T-helper 22 cell (primary cell): ENCODE measurements around the gene TBCE.
"Not testable (repeated sequence)": the region's sequence is repeated elsewhere in the genome, so short reads cannot be mapped to it uniquely, and the experiment has no call there.

Experiments
- DNase-seq: peaks from one replicate; pipeline ENCODE4 v3.0.0-alpha.2; 2020; ENCODE audit warnings: low read depth

The TBCE gene

DNA sequence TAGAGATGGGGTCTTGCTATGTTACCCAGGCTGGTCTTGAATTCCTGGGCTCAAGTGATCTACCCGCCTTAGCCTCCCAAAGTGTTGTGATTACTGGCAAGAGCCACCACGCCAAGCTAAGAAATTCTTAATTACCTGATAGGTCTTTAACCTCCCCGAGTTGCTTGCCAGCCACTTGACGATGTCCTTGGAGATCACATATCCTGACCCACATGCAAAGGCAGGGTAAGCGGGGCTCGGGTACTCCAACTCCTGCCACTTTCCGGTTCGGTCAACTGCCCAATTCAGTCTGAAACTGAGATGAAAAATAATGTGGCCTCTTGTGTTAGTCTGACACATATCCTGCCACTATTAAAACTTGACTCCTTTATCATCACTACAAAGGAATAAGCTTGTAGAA lies 86.8 kb downstream of the TBCE start:
- no peak for DNase-seq

DNA sequence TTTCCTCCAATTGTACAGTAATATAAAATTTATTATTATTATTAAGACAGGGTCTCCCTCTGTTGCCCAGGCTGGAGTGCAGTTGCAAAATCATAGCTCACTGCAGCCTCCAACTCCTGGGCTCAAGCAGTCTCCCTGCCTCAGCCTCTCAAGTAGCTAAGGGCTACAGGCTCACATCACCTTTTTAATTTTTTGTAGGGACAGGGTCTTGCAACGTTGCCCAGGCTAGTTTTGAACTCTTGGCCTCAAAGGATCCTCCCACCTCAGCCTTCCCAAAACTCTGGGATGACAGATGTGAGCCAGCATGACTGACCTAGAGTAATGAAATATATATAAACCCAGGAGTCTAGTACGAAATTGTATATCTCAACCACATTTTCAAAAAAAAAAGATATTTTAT lies 87.9 kb downstream of the TBCE start:
- no peak for DNase-seq

GRCh38 chr1:235455823-235456222 lies 88.6 kb downstream of the TBCE start:
- DNase-seq = no peak

GRCh38 chr1:235457856-235458255 lies 90.6 kb downstream of the TBCE start:
- DNase-seq = not testable (repeated sequence)

- DNase-seq = no peak
These were observed 93.5 kb downstream of the TBCE start for GRCh38 chr1:235460770-235461169.

- no peak for DNase-seq
These were observed 94.7 kb downstream of the TBCE start for GRCh38 chr1:235461954-235462353.

- not testable (repeated sequence) for DNase-seq
These were observed 95.6 kb downstream of the TBCE start for GRCh38 chr1:235462832-235463231.

DNA sequence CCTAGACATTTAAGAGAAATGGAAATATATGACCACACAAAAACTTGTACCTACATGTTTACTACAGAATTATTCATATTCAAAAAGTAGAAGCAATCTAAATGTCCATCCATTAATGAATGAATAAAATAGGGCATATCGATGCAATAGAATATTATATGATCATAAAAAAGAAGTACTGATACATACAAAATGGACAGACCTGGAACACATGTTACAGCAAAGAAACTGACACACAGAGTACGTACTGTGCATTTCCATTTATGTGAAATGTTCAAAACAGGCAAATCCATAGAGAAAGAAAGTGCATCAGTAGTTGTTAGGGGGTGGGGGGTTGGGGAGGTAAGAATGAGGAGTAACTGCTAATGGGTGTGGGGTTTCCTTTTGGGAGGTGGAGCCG lies 97.8 kb downstream of the TBCE start:
- no peak for DNase-seq

DNA sequence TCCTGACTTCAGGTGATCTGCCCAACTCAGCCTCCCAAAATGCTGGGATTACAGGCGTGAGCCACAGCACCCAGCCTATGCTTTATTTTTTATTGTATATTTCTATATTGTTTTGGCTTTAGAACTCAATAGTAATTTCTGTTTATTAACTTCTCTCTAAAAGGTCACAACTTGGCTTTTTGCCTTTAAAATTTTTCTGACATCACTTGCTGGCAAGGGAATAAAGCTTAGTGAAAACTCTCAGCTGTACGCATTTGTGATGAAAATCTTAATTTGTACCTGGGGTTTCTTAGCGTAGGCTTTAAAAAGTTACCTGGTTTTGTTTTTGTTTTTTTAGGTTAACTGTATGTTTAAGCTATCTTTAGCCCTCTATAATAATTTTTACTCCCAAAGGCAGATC lies 100.8 kb downstream of the TBCE start:
- DNase-seq = no peak

DNA sequence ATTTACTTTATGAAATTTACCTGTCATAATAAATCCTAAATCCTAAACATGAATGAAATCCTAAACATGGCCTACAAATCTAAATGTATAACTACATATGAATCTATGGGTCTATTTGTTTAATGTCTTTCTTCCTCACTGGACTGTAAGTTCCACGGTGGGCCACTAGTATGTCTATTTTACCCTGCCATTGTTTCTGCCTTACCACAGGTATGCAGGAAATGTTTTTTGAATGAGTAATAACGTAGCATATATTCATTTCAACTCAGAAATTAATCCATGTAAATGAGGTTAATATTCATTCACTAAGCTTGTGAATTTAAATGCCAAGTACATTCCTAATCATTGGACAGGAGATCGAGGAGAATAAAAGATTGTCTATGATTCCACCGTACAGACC lies 101.7 kb downstream of the TBCE start:
- no peak for DNase-seq

- DNase-seq = not testable (repeated sequence)
These were observed 102.7 kb downstream of the TBCE start for GRCh38 chr1:235469897-235470296.

DNA sequence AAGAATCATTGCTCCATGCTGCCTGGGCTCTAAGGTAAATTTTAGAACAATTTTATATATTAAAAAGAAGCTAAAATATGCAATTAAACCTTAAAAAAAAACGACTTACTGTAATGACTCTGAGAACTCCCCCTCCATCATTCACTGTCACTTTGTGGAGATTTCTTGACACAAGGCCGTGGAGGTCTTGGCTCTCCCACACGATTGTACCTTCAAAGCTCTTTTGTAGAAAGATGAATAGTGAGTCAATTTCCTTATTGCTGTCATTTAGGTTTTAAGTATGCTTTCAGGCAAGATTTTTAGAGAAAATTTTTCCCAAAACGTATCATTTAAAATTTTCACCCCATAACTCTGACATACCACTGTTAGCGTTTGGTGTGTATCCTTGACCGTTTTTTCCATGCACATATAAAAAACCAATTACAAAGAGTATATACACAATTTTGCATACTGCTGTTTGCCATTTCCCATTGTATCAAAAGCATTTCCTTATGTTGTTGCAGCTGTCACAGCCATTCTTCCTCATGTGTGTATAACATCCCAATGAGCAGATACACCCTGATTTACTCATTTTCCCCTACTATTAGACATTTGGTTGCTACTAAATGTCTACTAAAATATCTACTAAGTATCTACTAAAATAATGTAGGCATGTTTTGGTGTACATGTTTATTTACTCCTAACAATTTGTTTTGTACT lies 103.7 kb downstream of the TBCE start:
- no peak for DNase-seq

GRCh38 chr1:235473806-235474205 lies 106.6 kb downstream of the TBCE start:
- no peak for DNase-seq

DNA sequence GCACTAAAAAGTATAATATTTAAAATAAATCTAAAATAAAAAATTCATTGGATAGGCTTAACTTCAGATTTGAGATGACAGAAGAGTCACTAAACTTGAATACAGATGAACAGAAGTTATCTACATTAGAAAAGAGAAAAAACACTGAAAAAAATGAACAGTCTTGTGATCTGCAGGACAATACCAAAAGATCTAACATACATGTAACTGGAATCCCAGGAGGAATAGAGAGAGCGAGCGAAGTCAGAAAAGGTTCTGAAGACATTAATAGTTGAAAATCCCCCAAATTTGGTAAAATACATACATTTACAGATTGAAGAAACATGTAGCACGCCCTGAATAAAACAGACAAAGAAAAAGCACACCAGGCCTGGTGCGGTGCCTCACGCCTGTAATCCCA lies 115.9 kb downstream of the TBCE start:
- DNase-seq = no peak

DNA sequence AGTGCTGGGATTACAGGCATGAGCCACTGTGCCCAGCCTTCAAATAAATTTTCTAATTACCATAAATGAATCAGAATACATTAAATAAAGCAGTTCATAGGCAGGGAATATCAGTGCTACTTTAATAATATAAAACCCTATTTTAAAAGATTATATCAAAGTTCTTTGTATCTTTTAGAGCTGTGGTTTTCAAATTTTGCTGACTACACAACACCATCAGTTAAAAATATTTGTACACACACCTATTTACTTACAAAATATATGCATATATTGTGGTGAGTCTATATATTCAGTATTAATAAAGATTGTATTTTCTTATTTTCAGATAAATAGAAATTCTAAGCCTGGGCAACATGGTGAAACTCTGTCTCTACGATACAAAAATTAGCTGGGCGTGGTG lies 118.3 kb downstream of the TBCE start:
- DNase-seq = no peak

- no peak for DNase-seq
These were observed 119.1 kb downstream of the TBCE start for GRCh38 chr1:235486321-235486720.

DNA sequence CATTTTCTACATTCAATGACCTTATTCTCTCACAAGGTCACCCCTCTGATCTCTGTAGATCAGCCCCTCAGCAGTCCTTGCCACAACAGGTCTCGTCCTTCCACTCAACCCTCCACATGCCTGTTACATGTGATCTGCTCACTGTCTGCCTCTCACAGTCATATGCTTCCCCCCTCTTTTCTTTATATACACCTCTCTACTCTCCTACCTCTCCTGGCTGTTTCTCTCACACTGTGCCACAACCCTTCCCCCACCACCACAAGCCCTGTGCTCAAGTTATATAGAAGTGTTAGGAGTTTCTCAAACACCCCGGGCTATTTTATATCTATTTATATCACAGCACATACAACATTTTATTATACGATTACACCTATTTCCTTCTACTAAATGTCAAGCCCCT lies 124.4 kb downstream of the TBCE start:
- no peak for DNase-seq

GRCh38 chr1:235494531-235494930 lies 127.3 kb downstream of the TBCE start:
- no peak for DNase-seq

- DNase-seq = no peak
These were observed 127.8 kb downstream of the TBCE start for GRCh38 chr1:235495030-235495429.

DNA sequence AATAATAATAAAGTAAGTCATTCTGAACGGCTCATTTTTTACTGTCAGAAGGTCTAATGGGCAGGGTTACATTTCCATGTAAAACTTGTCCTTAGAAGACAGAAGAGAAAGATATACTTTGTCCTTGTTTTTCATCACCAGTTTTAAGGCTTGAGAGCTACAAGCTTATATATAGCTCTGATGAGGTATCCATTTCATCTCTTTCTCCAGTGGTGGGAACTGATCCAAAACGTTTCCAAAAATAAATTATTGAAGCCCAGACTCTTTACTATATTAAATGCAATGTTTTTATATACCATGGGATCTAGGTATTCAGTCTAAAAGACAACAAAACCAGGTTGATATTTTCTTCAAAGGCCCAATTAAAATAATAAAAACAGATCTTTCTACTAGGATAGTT lies 128.3 kb downstream of the TBCE start:
- DNase-seq = no peak

DNA sequence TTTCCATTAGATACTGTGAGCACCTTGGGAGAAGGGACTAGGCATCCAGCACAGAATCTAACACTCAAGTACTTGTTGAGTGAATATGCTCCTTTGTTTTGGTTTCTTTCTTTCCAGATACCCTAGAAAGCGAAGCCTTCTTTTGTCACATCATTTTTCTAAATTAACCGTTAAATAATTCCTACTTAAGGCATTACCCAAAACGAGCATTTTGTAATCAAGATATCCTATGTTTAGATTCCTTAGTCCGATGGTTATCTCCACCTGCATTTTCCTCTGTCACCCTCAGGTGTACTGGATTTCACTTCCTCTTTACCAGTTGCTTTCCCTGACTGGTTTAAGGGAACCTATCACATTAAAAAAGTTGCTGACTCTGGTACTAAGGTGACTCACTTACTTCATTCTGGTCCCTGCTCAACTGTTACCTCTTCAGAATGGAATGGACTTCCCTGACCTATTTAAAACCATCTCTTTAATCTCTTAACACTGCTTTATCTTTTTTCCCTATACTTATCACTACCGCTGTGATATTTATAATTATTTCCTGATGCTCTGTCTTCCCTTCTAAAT lies 133.8 kb downstream of the TBCE start:
- DNase-seq = no peak
